Endothelial cell of umbilical vein (primary cell): ENCODE results near the gene ZNF684.

Experiments
- EZH2 ChIP-seq: IDR thresholded peaks from 2 replicates; pipeline ENCODE4 v1.6.1; 2012; ENCODE audit warnings: borderline replicate concordance, low read depth, mild to moderate bottlenecking, moderate library complexity, low read length, inconsistent platforms; ENCODE audit not compliant: severe bottlenecking
- POLR2AphosphoS5 ChIP-seq: IDR thresholded peaks from 2 replicates; pipeline ENCODE4 v1.6.1; 2012; ENCODE audit warnings: low read depth, mild to moderate bottlenecking, control low read depth, low read length, moderate library complexity; ENCODE audit not compliant: insufficient read depth

- TF ChIP-seq EZH2 (no peak), POLR2AphosphoS5 (no peak)
These were observed 62.2 kb downstream of the ZNF684 start for GRCh38 chr1:40593449-40594186.
